H1 (cell line): Measurements from ENCODE around the gene TBC1D19. TPM values are rescaled to one million over a fixed set of nuclear protein-coding genes. Genes with fewer than 3 reads are reported as not detected.

Source experiments
- CTCF ChIP-seq, 3 experiments: IDR thresholded peaks; 1 replicate in 2 of 3; 2 replicates in 1 of 3; pipeline versions ENCODE4 v1.5.1 to v1.6.1; 2011; ENCODE audit warnings: low read length in 3 of 3, mild to moderate bottlenecking in 3 of 3, inconsistent platforms in 2 of 3, low read depth in 1 of 3, moderate library complexity in 1 of 3; ENCODE audit not compliant: insufficient read depth in 1 of 3; ENCODE audit errors: control extremely low read depth in 1 of 3
- RAD21 ChIP-seq, 2 experiments: IDR thresholded peaks in 1 of 2; conservative IDR thresholded peaks in 1 of 2; 2 replicates each; pipeline ENCODE4 v1.6.1; 2011; ENCODE audit warnings: low read depth in 2 of 2, low read length in 2 of 2, improper control_type of control experiment in 1 of 2, inconsistent platforms in 1 of 2, mild to moderate bottlenecking in 1 of 2, moderate library complexity in 1 of 2
- SUZ12 ChIP-seq: fragments of 200-600 bp; sonication (generic); IDR thresholded peaks from 2 replicates; pipeline ENCODE4 v1.6.1; 2012; ENCODE audit warnings: mild to moderate bottlenecking, inconsistent platforms, low read length, moderate library complexity, mixed read lengths
- polyA plus RNA-seq, 7 experiments: library from polyadenylated mRNA; depleted of rRNA in 3 of 7; stranded (reverse) in 5 of 7; unstranded in 2 of 7; fragments of >200 nt in 5 of 7; fragments of 200-250 nt in 2 of 7; gene quantifications; 1 replicate in 5 of 7; 2 replicates in 1 of 7; 4 replicates in 1 of 7; pipeline versions ENCODE4 v1.2.1 to v1.2.3, GENCODE V29; 2011 to 2013; ENCODE audit warnings: missing spikeins in 2 of 7, mixed read lengths in 2 of 7
- total RNA-seq: library from RNA; stranded (reverse); fragmentation: NEBNext Ultra II Directional; extraction: Animal tissue kit (Norgen Biotek cat#: 25700); gene quantifications from 2 replicates; pipeline ENCODE4 v1.2.1, GENCODE V29; 2021

TBC1D19 gene
- total and polyA plus RNA-seq, 2 of the 8 experiments (the other 6 are each of a cell fraction or from before 2014, with no cell fraction given): 1.9 to 3.5 TPM

GRCh38 chr4:26779224-26779623, 195.3 kb downstream of the TBC1D19 start (continued):
- TF ChIP-seq CTCF (IDR thresholded peaks at IDR 0.05; ENCODE audit: control extremely low read depth in 1 of 3, insufficient read depth in 1 of 3, low read depth in 1 of 3, low read length in 3 of 3): no peak
- TF ChIP-seq SUZ12: no peak
- no peak for TF ChIP-seq RAD21 (IDR thresholded peaks at IDR 0.05 in 1 of 2, conservative IDR thresholded peaks at IDR 0.05 in 1 of 2; ENCODE audit: low read depth in 2 of 2, low read length in 2 of 2)
